Naive thymus-derived CD8-positive, alpha-beta T cell (primary cell): Measurements from ENCODE around the gene GRIN3B. TPM values are rescaled to one million over a fixed set of nuclear protein-coding genes. Genes with fewer than 3 reads are reported as not detected.
"Not testable (repeated sequence)": the region's sequence is repeated elsewhere in the genome, so short reads cannot be mapped to it uniquely, and the experiment has no call there.

Experiments
- ATAC-seq, 2 donors: fragments of 150-1000 bp; cut with Tn5 transposase in 1 of 2; sonication (Bioruptor Pico), chemical (Tn5 transposase) in 1 of 2; 1 replicate in 1 of 2; 2 replicates in 1 of 2; pipeline ENCODE4 v1.10.0; 2021; ENCODE audit warnings: mild to moderate bottlenecking in 2 of 2, moderate library complexity in 2 of 2
- POLR2A ChIA-PET: fragments of 350-600 bp; sonication (Branson Sonifier 250); formaldehyde crosslinking; loops from one replicate; lab custom pipeline; 2021; ENCODE audit warnings: antibody characterized with exemption; lab: Charles Lee
- DNase-seq, 10 donors: peaks; one replicate each; pipeline versions ENCODE4 v3.0.0 to v3.0.0-alpha.2; 2020 to 2022
- H3K27ac Mint-ChIP-seq, 10 donors: one replicate each; pipeline ENCODE4 v1.8.0; 2020 to 2022; ENCODE audit warnings: mild to moderate bottlenecking in 10 of 10, mixed read lengths in 10 of 10, moderate library complexity in 4 of 10, inconsistent platforms in 1 of 10
- H3K27me3 Mint-ChIP-seq, 5 donors: one replicate each; pipeline ENCODE4 v1.8.0; 2021 to 2022; ENCODE audit warnings: mixed read lengths in 5 of 5
- H3K36me3 Mint-ChIP-seq, 3 donors: one replicate each; pipeline ENCODE4 v1.8.0; 2020 to 2022; ENCODE audit warnings: mixed read lengths in 3 of 3, mild to moderate bottlenecking in 2 of 3, inconsistent platforms in 1 of 3
- H3K4me1 Mint-ChIP-seq, 4 donors: one replicate each; pipeline ENCODE4 v1.8.0; 2021 to 2022; ENCODE audit warnings: mixed read lengths in 4 of 4
- H3K4me3 Mint-ChIP-seq, 10 donors: one replicate each; pipeline ENCODE4 v1.8.0; 2020 to 2022; ENCODE audit warnings: mild to moderate bottlenecking in 10 of 10, mixed read lengths in 10 of 10, moderate library complexity in 6 of 10, inconsistent platforms in 1 of 10
- H3K9me3 Mint-ChIP-seq, 9 donors: one replicate each; pipeline ENCODE4 v1.8.0; 2020 to 2022; ENCODE audit warnings: mixed read lengths in 9 of 9, mild to moderate bottlenecking in 3 of 9, inconsistent platforms in 1 of 9, moderate library complexity in 1 of 9
- polyA plus RNA-seq, 3 donors: library from polyadenylated mRNA; unstranded; fragments of 300-500 nt; fragmentation: Illumina TruSeq; gene quantifications; one replicate each; pipeline ENCODE4 v1.2.3, GENCODE V29; 2021
- total RNA-seq, 8 experiments: library from RNA in 2 of 8; stranded (reverse) in 2 of 8; gene quantifications; one replicate each; pipeline ENCODE4 v1.2.3 and lab custom pipeline; 2021 to 2026

GRIN3B gene
- total RNA-seq (not detected), polyA plus RNA-seq (not detected), total RNA-seq (lab: John Stamatoyannopoulos, UW) (0 to 0.42 (median 0.20) reads per million in 6 experiments)

GRCh38 chr19:1000095-1000494 lies at the start of gene GRIN3B:
Gene GRIN3B, plus strand, starts transcription at chr19:1000419. Its CDS starts 19 bp downstream, at chr19:1000438.
- peaks cover 0 to 3% (median 0%) of the 10 kb centered on the region in 9 donors for H3K9me3 Mint-ChIP-seq
- peaks cover 5 to 32% (median 11%) of the 10 kb centered on the region in 5 donors for H3K27me3 Mint-ChIP-seq
- DNase-seq, result peak; percentile 39 to 84 (median 51)
- H3K36me3 Mint-ChIP-seq, result peaks cover 0 to 4% (median 0%) of the 10 kb centered on the region in 3 donors
- peak within 1 kb of the TSS; percentile 41 to 69 (median 56) for H3K4me3 Mint-ChIP-seq
- H3K27ac Mint-ChIP-seq, result peak within 1 kb of the TSS in 4 of 10 donors; percentile 8 to 89 (median 64)
- peaks cover 10 to 28% (median 21%) of the 10 kb centered on the region in 4 donors for H3K4me1 Mint-ChIP-seq
- peak; percentile 9 to 12 for ATAC-seq
- POLR2A ChIA-PET, result interaction anchor here (0.7 kb wide), 1 partner anchor 104 kb away, joined by 3 read pairs; no protein-coding TSS in a partner anchor

- Mint-ChIP-seq H3K9me3 (no peaks in the 10 kb centered on the region), H3K27ac (peak overlapping the region in 3 of 10 donors; percentile 10 to 79 (median 11)), H3K4me1 (peaks cover 2 to 28% (median 7%) of the 10 kb centered on the region in 4 donors), H3K27me3 (no peaks in the 10 kb centered on the region), H3K36me3 (peaks cover 0 to 2% (median 0%) of the 10 kb centered on the region in 3 donors), H3K4me3 (peak overlapping the region in 2 of 10 donors; percentile 10 to 19)
- DNase-seq (no peak), ATAC-seq (no peak)
- POLR2A ChIA-PET, result interaction anchor here (1.0 to 1.2 kb wide), 2 partner anchors 14 to 19 kb away, joined by 3 to 4 read pairs; no protein-coding TSS in a partner anchor
Measured at GRCh38 chr19:952049-952679, 48.1 kb upstream of the GRIN3B start.

GRCh38 chr19:952680-953444 lies 47.4 kb upstream of the GRIN3B start:
- Mint-ChIP-seq H3K27me3 (no peaks in the 10 kb centered on the region), H3K4me1 (peaks cover 2 to 24% (median 7%) of the 10 kb centered on the region in 4 donors), H3K4me3 (peak overlapping the region in 5 of 10 donors; percentile 32 to 53 (median 45)), H3K36me3 (peaks cover 0 to 2% (median 0%) of the 10 kb centered on the region in 3 donors), H3K9me3 (no peaks in the 10 kb centered on the region), H3K27ac (peak overlapping the region in 1 of 10 donors; percentile 48)
- POLR2A ChIA-PET, result interaction anchor here (1.0 to 1.2 kb wide), 3 partner anchors 15 to 32 kb away, joined by 3 to 4 read pairs (median 3); partner anchors contain the start of gene WDR18
- DNase-seq (no peak), ATAC-seq (no peak)

GRCh38 chr19:953445-954271 lies 46.6 kb upstream of the GRIN3B start:
- DNase-seq, result no peak
- ATAC-seq, result peak in 1 of 2 donors; percentile 37
- no peaks in the 10 kb centered on the region for H3K27me3 Mint-ChIP-seq
- H3K4me1 Mint-ChIP-seq, result peaks cover 2 to 24% (median 7%) of the 10 kb centered on the region in 4 donors
- POLR2A ChIA-PET, result interaction anchor here (1.0 to 1.2 kb wide), 2 partner anchors 29 to 31 kb away, joined by 3 read pairs; partner anchors contain the start of gene WDR18
- H3K9me3 Mint-ChIP-seq, result no peaks in the 10 kb centered on the region
- peaks cover 0 to 2% (median 0%) of the 10 kb centered on the region in 3 donors for H3K36me3 Mint-ChIP-seq
- peak overlapping the region in 7 of 10 donors; percentile 10 to 45 (median 32) for H3K4me3 Mint-ChIP-seq
- peak overlapping the region in 2 of 10 donors; percentile 12 to 37 for H3K27ac Mint-ChIP-seq

- Mint-ChIP-seq H3K27ac (no peak overlapping the region), H3K4me3 (no peak overlapping the region), H3K9me3 (no peaks in the 10 kb centered on the region), H3K27me3 (no peaks in the 10 kb centered on the region), H3K4me1 (peaks cover 2 to 24% (median 7%) of the 10 kb centered on the region in 4 donors), H3K36me3 (peaks cover 0 to 2% (median 0%) of the 10 kb centered on the region in 3 donors)
- POLR2A ChIA-PET, result interaction anchor here (1.2 kb wide), 1 partner anchor 29 kb away, joined by 3 read pairs; no protein-coding TSS in a partner anchor
- DNase-seq (no peak), ATAC-seq (no peak)
Measured at GRCh38 chr19:954272-954671, 45.9 kb upstream of the GRIN3B start.

- Mint-ChIP-seq H3K27ac (no peak overlapping the region), H3K4me1 (peaks cover 2 to 22% (median 7%) of the 10 kb centered on the region in 4 donors), H3K9me3 (no peaks in the 10 kb centered on the region), H3K36me3 (peaks cover 0 to 2% (median 0%) of the 10 kb centered on the region in 3 donors), H3K4me3 (no peak overlapping the region), H3K27me3 (no peaks in the 10 kb centered on the region)
- POLR2A ChIA-PET, result interaction anchor here (0.5 to 1.2 kb wide), 2 partner anchors 30 to 83 kb away, joined by 3 to 4 read pairs; no protein-coding TSS in a partner anchor
- ATAC-seq, result no peak
- no peak for DNase-seq
Measured at GRCh38 chr19:954672-955494, 45.3 kb upstream of the GRIN3B start.

GRCh38 chr19:955803-956765 lies 44.1 kb upstream of the GRIN3B start:
- H3K4me1 Mint-ChIP-seq, result peaks cover 0 to 18% (median 7%) of the 10 kb centered on the region in 4 donors
- H3K27ac Mint-ChIP-seq, result no peak overlapping the region
- no peaks in the 10 kb centered on the region for H3K27me3 Mint-ChIP-seq
- no peak for DNase-seq
- POLR2A ChIA-PET, result no interaction called here
- ATAC-seq, result no peak
- H3K9me3 Mint-ChIP-seq, result no peaks in the 10 kb centered on the region
- H3K4me3 Mint-ChIP-seq, result no peak overlapping the region
- peaks cover 0 to 2% (median 0%) of the 10 kb centered on the region in 3 donors for H3K36me3 Mint-ChIP-seq

GRCh38 chr19:956766-957440 lies 43.3 kb upstream of the GRIN3B start:
- Mint-ChIP-seq H3K4me3 (no peak overlapping the region), H3K27me3 (no peaks in the 10 kb centered on the region), H3K36me3 (peaks cover 0 to 2% (median 0%) of the 10 kb centered on the region in 3 donors), H3K27ac (no peak overlapping the region), H3K9me3 (no peaks in the 10 kb centered on the region), H3K4me1 (peaks cover 0 to 12% (median 7%) of the 10 kb centered on the region in 4 donors)
- POLR2A ChIA-PET, result interaction anchor here (0.6 kb wide), 1 partner anchor 72 kb away, joined by 4 read pairs; no protein-coding TSS in a partner anchor
- DNase-seq, result no peak
- ATAC-seq, result no peak

GRCh38 chr19:957578-957977 lies 42.6 kb upstream of the GRIN3B start:
- not testable (repeated sequence) for H3K27ac Mint-ChIP-seq, DNase-seq, H3K27me3 Mint-ChIP-seq, H3K9me3 Mint-ChIP-seq, H3K4me1 Mint-ChIP-seq, H3K36me3 Mint-ChIP-seq, ATAC-seq, H3K4me3 Mint-ChIP-seq
- POLR2A ChIA-PET, result interaction anchor here (0.6 to 0.7 kb wide), 2 partner anchors 72 to 157 kb away, joined by 3 to 4 read pairs; no protein-coding TSS in a partner anchor
